Activated naive CD4-positive, alpha-beta T cell treated with anti-CD3 and anti-CD28 coated beads for 36 hours (primary cell): ENCODE results near the gene CCDC183. TPM values are rescaled to one million over a fixed set of nuclear protein-coding genes. Genes with fewer than 3 reads are reported as not detected.
"Not testable (repeated sequence)": the region's sequence is repeated elsewhere in the genome, so short reads cannot be mapped to it uniquely, and the experiment has no call there.

Experiments used
- CTCF ChIA-PET: fragments of 350-600 bp; sonication (Branson Sonifier 250); formaldehyde crosslinking; loops from one replicate; lab custom pipeline; 2021; ENCODE audit warnings: antibody characterized with exemption; lab: Charles Lee
- DNase-seq: peaks from one replicate; pipeline ENCODE4 v3.0.0-alpha.2; 2020
- H3K27ac Mint-ChIP-seq: one replicate; pipeline ENCODE4 v1.8.0; 2021; ENCODE audit warnings: mild to moderate bottlenecking, mixed read lengths
- H3K27me3 Mint-ChIP-seq: one replicate; pipeline ENCODE4 v1.8.0; 2021; ENCODE audit warnings: low read depth, mixed read lengths
- H3K36me3 Mint-ChIP-seq: one replicate; pipeline ENCODE4 v1.8.0; 2021; ENCODE audit warnings: low read depth, mixed read lengths
- H3K4me1 Mint-ChIP-seq: one replicate; pipeline ENCODE4 v1.8.0; 2021; ENCODE audit warnings: low read depth, mixed read lengths
- H3K4me3 Mint-ChIP-seq: one replicate; pipeline ENCODE4 v1.8.0; 2021; ENCODE audit warnings: mild to moderate bottlenecking, moderate library complexity, mixed read lengths
- H3K9me3 Mint-ChIP-seq: one replicate; pipeline ENCODE4 v1.8.0; 2021; ENCODE audit warnings: mixed read lengths
- intact Hi-C: fragments of 100-400 bp; cut with micrococcal nuclease; formaldehyde crosslinking; loops from one replicate; pipeline ENCODE4 v1.15.1; 2023
- total RNA-seq, 2 experiments: library from RNA; stranded (reverse); gene quantifications; one replicate each; pipeline ENCODE4 v1.2.3, GENCODE V29; 2021

CCDC183 gene
- total RNA-seq, 2 experiments from 2014 or later = 0.38 to 0.47 TPM

GRCh38 chr9:136754626-136755301 lies 41.4 kb upstream of the CCDC183 start:
- H3K27ac Mint-ChIP-seq = no peak overlapping the region
- H3K9me3 Mint-ChIP-seq = peaks cover 30% of the 10 kb centered on the region
- peaks cover 15% of the 10 kb centered on the region for H3K27me3 Mint-ChIP-seq
- H3K36me3 Mint-ChIP-seq = peaks cover 8% of the 10 kb centered on the region
- DNase-seq = no peak
- H3K4me1 Mint-ChIP-seq = peaks cover 10% of the 10 kb centered on the region
- intact Hi-C loops = no loop called here
- H3K4me3 Mint-ChIP-seq = no peak overlapping the region
- CTCF ChIA-PET = interaction anchor here (1.8 kb wide), 1 partner anchor 11 kb away, joined by 4 read pairs; no protein-coding TSS in a partner anchor

- CTCF ChIA-PET = interaction anchor here (1.8 kb wide), 1 partner anchor 11 kb away, joined by 4 read pairs; no protein-coding TSS in a partner anchor
- H3K4me1 Mint-ChIP-seq, intact Hi-C loops, H3K36me3 Mint-ChIP-seq, H3K27ac Mint-ChIP-seq, H3K4me3 Mint-ChIP-seq, DNase-seq: not testable (repeated sequence)
- H3K27me3 Mint-ChIP-seq = peaks cover 17% of the 10 kb centered on the region
- peaks cover 30% of the 10 kb centered on the region for H3K9me3 Mint-ChIP-seq
Measured at GRCh38 chr9:136755302-136756133, 40.6 kb upstream of the CCDC183 start.

DNA sequence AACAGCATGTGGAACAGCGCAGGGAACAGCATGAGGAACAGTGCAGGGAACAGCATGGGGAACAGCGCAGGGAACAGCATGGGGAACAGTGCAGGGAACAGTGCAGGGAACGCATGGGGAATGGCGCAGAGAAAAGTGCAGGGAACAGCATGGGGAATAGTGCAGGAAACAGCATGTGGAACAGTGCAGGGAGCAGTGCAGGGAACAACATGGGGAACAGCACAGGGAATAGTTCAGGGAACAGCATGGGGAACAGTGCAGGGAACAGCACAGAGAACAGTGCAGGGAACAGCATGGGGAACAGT lies 40.1 kb upstream of the CCDC183 start:
- Mint-ChIP-seq H3K27me3 (peaks cover 20% of the 10 kb centered on the region), H3K4me3 (no peak overlapping the region), H3K9me3 (peaks cover 28% of the 10 kb centered on the region), H3K4me1 (peaks cover under 1% of the 10 kb centered on the region), H3K36me3 (peaks cover 8% of the 10 kb centered on the region), H3K27ac (no peak overlapping the region)
- no peak for DNase-seq
- CTCF ChIA-PET = no interaction called here
- intact Hi-C loops = no loop called here

DNA sequence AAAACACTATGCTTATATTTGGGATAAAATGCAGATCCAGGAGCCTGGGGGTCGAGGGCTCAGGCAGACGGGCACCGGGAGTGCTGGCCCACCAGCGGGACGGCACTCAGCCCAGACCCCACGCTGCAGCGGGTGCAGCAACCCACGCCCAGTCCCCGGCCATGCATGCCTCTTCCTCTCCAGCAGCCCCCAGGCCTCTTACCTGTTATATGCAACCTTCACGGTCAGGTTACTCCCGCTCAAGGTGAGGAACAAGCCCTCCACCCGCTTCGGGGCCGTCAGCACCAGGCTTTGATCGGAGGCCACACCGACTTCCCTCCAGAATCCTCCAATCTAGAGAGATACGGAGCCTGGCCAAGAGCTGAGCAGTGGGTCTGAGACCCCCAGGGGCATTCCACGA lies 39.3 kb upstream of the CCDC183 start:
- Mint-ChIP-seq H3K9me3 (peaks cover 22% of the 10 kb centered on the region), H3K36me3 (peaks cover 5% of the 10 kb centered on the region), H3K27me3 (peaks cover 22% of the 10 kb centered on the region), H3K27ac (no peak overlapping the region), H3K4me3 (no peak overlapping the region), H3K4me1 (no peaks in the 10 kb centered on the region)
- no peak for DNase-seq
- intact Hi-C loops = no loop called here
- CTCF ChIA-PET = interaction anchor here (2.3 kb wide), 1 partner anchor 15 kb away, joined by 14 read pairs; the partner anchor contains the start of gene LCN10

DNA sequence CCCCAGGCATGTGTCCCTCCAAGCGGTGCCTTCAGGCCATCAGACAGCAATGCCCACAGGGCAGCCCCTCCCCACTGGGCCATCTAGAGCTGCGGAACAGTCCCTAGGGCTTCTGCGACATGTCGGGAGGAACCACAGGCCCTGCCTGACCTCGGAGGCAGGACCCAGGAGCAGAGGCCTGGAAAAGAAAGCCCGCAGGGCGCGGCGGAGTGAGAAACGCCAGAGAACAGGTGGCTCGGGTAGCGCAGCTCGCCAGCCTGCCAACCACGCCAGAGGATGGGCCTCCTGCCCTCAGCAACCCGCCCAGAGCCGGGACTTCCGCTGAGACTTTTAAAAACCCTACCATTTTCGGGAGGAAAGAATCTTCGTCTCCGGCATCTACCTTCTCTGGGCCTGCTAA lies 38.8 kb upstream of the CCDC183 start:
- CTCF ChIA-PET = interaction anchor here (0.6 to 2.3 kb wide), 6 partner anchors 9 to 161 kb away, joined by 3 to 14 read pairs (median 4); partner anchors contain the start of gene LCN10
- intact Hi-C loops = no loop called here
- no peak overlapping the region for H3K27ac Mint-ChIP-seq
- peaks cover 4% of the 10 kb centered on the region for H3K36me3 Mint-ChIP-seq
- H3K4me3 Mint-ChIP-seq = no peak overlapping the region
- DNase-seq = no peak
- H3K9me3 Mint-ChIP-seq = peaks cover 17% of the 10 kb centered on the region
- no peaks in the 10 kb centered on the region for H3K4me1 Mint-ChIP-seq
- peaks cover 17% of the 10 kb centered on the region for H3K27me3 Mint-ChIP-seq

GRCh38 chr9:136757751-136758140 lies 38.4 kb upstream of the CCDC183 start:
- CTCF ChIA-PET = interaction anchor here (0.6 to 2.3 kb wide), 7 partner anchors 9 to 161 kb away, joined by 3 to 14 read pairs (median 4); partner anchors contain the start of gene LCN10
- Mint-ChIP-seq H3K27ac (no peak overlapping the region), H3K36me3 (no peaks in the 10 kb centered on the region), H3K9me3 (peaks cover 13% of the 10 kb centered on the region), H3K4me1 (no peaks in the 10 kb centered on the region), H3K27me3 (peaks cover 15% of the 10 kb centered on the region), H3K4me3 (no peak overlapping the region)
- no peak for DNase-seq
- intact Hi-C loops = no loop called here

- CTCF ChIA-PET = interaction anchor here (0.7 to 2.3 kb wide), 6 partner anchors 8 to 58 kb away, joined by 3 to 14 read pairs (median 5); partner anchors contain the start of gene LCN10
- Mint-ChIP-seq H3K9me3 (peaks cover 10% of the 10 kb centered on the region), H3K27ac (no peak overlapping the region), H3K27me3 (peaks cover 15% of the 10 kb centered on the region), H3K4me3 (no peak overlapping the region), H3K36me3 (no peaks in the 10 kb centered on the region), H3K4me1 (no peaks in the 10 kb centered on the region)
- intact Hi-C loops = no loop called here
- no peak for DNase-seq
Measured at GRCh38 chr9:136759001-136759400, 37.1 kb upstream of the CCDC183 start.

DNA sequence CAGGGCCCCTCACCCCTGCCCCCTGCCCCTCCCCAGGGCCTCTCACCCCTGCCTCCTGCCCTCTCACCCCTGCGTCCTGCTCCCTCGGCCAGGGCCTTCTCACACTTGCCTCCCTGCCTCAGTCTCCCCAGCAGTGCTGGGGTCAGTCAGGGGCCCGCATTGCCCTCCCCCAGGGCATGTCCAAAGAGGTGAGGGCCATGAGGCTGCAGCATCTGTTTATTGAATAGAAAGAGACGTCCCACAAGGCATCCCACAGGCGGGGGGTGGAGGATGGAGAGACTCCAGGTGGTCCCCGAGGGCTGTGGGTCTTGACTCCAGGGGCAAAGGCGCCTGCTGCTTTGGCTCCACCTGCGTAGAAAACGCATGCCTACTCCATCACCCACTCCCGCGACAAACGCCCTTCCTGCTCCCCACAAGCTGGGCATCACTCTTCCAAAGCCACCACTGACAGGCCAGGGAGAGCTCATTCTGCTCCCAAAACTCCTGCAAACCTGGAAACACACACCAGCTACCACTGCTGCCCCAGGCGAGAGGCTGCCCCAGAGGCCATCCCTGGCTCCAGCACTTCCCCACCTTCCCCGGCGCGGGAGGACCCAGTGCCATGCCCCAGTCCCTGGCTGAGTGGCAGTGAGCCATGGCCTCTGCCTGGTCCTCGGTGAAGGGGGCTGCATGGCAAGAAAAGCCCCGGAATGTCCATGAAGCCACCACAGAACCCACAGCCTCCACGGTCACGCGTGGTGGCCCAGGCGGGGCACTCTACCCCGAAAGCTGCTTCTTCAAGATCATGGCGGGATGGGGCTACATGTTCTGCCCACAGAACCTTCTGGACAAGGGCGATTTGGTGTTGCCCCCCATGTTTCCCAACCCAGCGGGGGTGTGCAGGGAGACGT lies 36.5 kb upstream of the CCDC183 start:
- H3K27ac Mint-ChIP-seq = no peak overlapping the region
- H3K9me3 Mint-ChIP-seq = peaks cover 10% of the 10 kb centered on the region
- no peaks in the 10 kb centered on the region for H3K4me1 Mint-ChIP-seq
- DNase-seq = no peak
- no peak overlapping the region for H3K4me3 Mint-ChIP-seq
- CTCF ChIA-PET = interaction anchor here (0.6 to 1.1 kb wide), 2 partner anchors 9 to 467 kb away, joined by 3 read pairs; no protein-coding TSS in a partner anchor
- peaks cover 15% of the 10 kb centered on the region for H3K27me3 Mint-ChIP-seq
- no peaks in the 10 kb centered on the region for H3K36me3 Mint-ChIP-seq
- intact Hi-C loops = no loop called here

- H3K36me3 Mint-ChIP-seq = no peaks in the 10 kb centered on the region
- H3K4me1 Mint-ChIP-seq = no peaks in the 10 kb centered on the region
- H3K9me3 Mint-ChIP-seq = peaks cover 10% of the 10 kb centered on the region
- CTCF ChIA-PET = no interaction called here
- H3K27me3 Mint-ChIP-seq = peaks cover 16% of the 10 kb centered on the region
- no peak overlapping the region for H3K27ac Mint-ChIP-seq
- H3K4me3 Mint-ChIP-seq = no peak overlapping the region
- no peak for DNase-seq
- intact Hi-C loops = no loop called here
Measured at GRCh38 chr9:136760424-136760823, 35.7 kb upstream of the CCDC183 start.

GRCh38 chr9:136760834-136761544 lies 35.1 kb upstream of the CCDC183 start:
- H3K4me3 Mint-ChIP-seq, intact Hi-C loops, H3K9me3 Mint-ChIP-seq, H3K4me1 Mint-ChIP-seq, H3K27ac Mint-ChIP-seq, H3K36me3 Mint-ChIP-seq: not testable (repeated sequence)
- DNase-seq = peak; percentile 48
- CTCF ChIA-PET = interaction anchor here (1.1 to 1.2 kb wide), 2 partner anchors 23 to 32 kb away, joined by 3 read pairs; no protein-coding TSS in a partner anchor
- H3K27me3 Mint-ChIP-seq = peaks cover 14% of the 10 kb centered on the region

- intact Hi-C loops = no loop called here
- Mint-ChIP-seq H3K4me1 (peaks cover 2% of the 10 kb centered on the region), H3K9me3 (no peaks in the 10 kb centered on the region), H3K36me3 (no peaks in the 10 kb centered on the region), H3K27me3 (peaks cover 10% of the 10 kb centered on the region), H3K4me3 (no peak overlapping the region), H3K27ac (no peak overlapping the region)
- no peak for DNase-seq
- CTCF ChIA-PET = interaction anchor here (1.1 to 1.2 kb wide), 2 partner anchors 22 to 32 kb away, joined by 3 read pairs; no protein-coding TSS in a partner anchor
Measured at GRCh38 chr9:136761545-136761981, 34.6 kb upstream of the CCDC183 start.
